Adipocyte (in vitro differentiated cells): ENCODE data around the gene FADS1.

Source experiments
- DNase-seq: peaks from one replicate; pipeline ENCODE4 v3.0.0-alpha.2; 2015; ENCODE audit warnings: low read depth
- H3K27me3 ChIP-seq: replicated peaks from 2 replicates; pipeline ENCODE4 v1.7.0; 2013; ENCODE audit warnings: mild to moderate bottlenecking, low read length, moderate library complexity; ENCODE audit not compliant: control insufficient read depth, insufficient read depth
- H3K36me3 ChIP-seq: 2 replicates; pipeline ENCODE4 v1.7.0; 2013; ENCODE audit warnings: low read length, mild to moderate bottlenecking, moderate library complexity; ENCODE audit not compliant: control insufficient read depth, insufficient read depth, severe bottlenecking
- H3K4me1 ChIP-seq: 2 replicates; pipeline ENCODE4 v1.7.0; 2013; ENCODE audit warnings: mild to moderate bottlenecking, low read length, moderate library complexity; ENCODE audit not compliant: control insufficient read depth, insufficient read depth
- H3K4me3 ChIP-seq: 2 replicates; pipeline ENCODE4 v1.7.0; 2013; ENCODE audit warnings: mild to moderate bottlenecking, low read length, moderate library complexity
- H3K9ac ChIP-seq: 2 replicates; pipeline ENCODE4 v1.7.0; 2013; ENCODE audit warnings: mild to moderate bottlenecking, low read length, moderate library complexity
- H3K9me3 ChIP-seq: 2 replicates; pipeline ENCODE4 v1.7.0; 2013; ENCODE audit warnings: mild to moderate bottlenecking, low read length, moderate library complexity; ENCODE audit not compliant: control insufficient read depth

The FADS1 gene

GRCh38 chr11:61750631-61751273 is 66.1 kb downstream of the FADS1 start:
- Histone ChIP-seq H3K9me3 (no peaks in the 10 kb centered on the region), H3K27me3 (peaks cover 12% of the 10 kb centered on the region), H3K9ac (no peak overlapping the region), H3K4me3 (no peak overlapping the region), H3K4me1 (no peaks in the 10 kb centered on the region), H3K36me3 (no peaks in the 10 kb centered on the region)
- no peak for DNase-seq
